ENCODE results near the gene RAD51B.

RAD51B gene

DNA sequence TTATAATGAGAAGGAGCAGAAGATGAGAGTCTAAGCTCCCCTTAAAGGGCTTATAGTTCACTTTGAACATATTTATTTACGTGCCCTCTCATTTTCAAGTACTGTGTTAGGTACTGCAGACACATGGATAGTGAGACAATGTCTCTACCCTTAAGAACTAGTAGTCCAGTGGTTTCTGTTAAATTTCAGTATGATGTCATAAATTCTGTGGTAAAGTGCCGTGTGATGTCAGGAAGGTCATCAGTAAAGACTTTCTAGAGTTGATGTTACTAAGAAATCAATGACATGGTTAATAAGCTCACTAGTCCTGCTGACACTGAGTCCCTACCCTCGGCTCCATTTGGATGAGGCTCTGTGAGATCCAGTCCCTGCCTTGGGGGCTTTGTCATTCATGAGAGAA is 497.7 kb downstream of the RAD51B start:
- Histone ChIP-seq H2AFZ (no peak overlapping the region), H3K4me1 (no peaks in the 10 kb centered on the region), H3K36me3 (ENCODE audit: control insufficient read depth, insufficient read depth, low read length) (no peaks in the 10 kb centered on the region), H3K9me3 (ENCODE audit: control insufficient read depth, low read length) (no peaks in the 10 kb centered on the region), H3K27me3 (ENCODE audit: control insufficient read depth, insufficient read depth, low read length) (no peaks in the 10 kb centered on the region), H3K4me2 (ENCODE audit: low read length) (no peak overlapping the region), H3K4me3 (ENCODE audit: low read depth, low read length) (no peak overlapping the region), H3K79me2 (no peaks in the 10 kb centered on the region), H3K27ac (no peak overlapping the region), H3K9ac (no peak overlapping the region)
- TF ChIP-seq, protein P1, sequence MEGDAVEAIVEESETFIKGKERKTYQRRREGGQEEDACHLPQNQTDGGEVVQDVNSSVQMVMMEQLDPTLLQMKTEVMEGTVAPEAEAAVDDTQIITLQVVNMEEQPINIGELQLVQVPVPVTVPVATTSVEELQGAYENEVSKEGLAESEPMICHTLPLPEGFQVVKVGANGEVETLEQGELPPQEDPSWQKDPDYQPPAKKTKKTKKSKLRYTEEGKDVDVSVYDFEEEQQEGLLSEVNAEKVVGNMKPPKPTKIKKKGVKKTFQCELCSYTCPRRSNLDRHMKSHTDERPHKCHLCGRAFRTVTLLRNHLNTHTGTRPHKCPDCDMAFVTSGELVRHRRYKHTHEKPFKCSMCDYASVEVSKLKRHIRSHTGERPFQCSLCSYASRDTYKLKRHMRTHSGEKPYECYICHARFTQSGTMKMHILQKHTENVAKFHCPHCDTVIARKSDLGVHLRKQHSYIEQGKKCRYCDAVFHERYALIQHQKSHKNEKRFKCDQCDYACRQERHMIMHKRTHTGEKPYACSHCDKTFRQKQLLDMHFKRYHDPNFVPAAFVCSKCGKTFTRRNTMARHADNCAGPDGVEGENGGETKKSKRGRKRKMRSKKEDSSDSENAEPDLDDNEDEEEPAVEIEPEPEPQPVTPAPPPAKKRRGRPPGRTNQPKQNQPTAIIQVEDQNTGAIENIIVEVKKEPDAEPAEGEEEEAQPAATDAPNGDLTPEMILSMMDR (IDR thresholded peaks at IDR 0.05), result no peak

DNA sequence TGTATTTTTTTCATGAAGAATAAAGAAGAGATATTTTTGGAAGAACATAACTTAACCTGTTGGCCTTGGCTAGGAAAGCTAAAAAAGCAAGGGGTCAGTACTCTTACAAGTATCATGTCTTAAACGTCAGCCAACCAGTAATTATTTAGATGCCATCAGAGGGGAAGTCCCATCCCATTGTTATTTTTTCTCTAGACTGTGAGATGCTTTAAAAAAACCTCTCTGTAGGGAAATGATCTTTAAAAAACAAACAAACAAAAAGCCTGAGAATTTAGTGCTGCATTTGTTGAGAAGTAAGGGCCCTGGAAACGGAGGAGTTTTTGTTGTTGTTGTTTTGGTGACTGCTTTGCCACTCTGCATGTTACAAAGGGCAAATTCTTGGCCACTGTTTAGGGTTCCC is 499.2 kb downstream of the RAD51B start:
- Histone ChIP-seq H3K27me3 (ENCODE audit: control insufficient read depth, insufficient read depth, low read length) (no peaks in the 10 kb centered on the region), H3K9ac (no peak overlapping the region), H2AFZ (no peak overlapping the region), H3K9me3 (ENCODE audit: control insufficient read depth, low read length) (no peaks in the 10 kb centered on the region), H3K4me1 (no peaks in the 10 kb centered on the region), H3K4me2 (ENCODE audit: low read length) (no peak overlapping the region), H3K79me2 (no peaks in the 10 kb centered on the region), H3K27ac (no peak overlapping the region), H3K4me3 (ENCODE audit: low read depth, low read length) (no peak overlapping the region), H3K36me3 (ENCODE audit: control insufficient read depth, insufficient read depth, low read length) (no peaks in the 10 kb centered on the region)
- TF ChIP-seq, protein P1 (IDR thresholded peaks at IDR 0.05), result no peak

DNA sequence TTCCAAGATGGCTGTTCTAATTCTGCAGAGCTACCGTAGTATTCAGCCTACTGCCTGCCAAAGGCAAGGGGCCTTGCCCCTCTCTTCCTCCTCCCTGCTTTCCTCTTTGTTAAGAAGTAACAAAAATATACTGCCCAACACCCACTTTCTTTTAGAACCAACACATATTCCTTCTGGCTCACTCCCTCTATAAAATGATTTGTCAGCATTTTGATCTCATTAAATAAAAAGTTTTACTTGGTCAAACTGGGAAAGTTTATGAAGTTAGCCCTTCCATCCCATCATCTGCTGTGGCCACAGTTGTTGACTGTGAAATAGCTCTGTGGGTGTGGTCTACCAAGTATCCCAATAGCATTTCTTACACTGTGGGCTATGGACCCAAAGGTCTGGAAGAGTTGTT is 500.9 kb downstream of the RAD51B start:
- Histone ChIP-seq H3K9ac (no peak overlapping the region), H2AFZ (no peak overlapping the region), H3K4me2 (ENCODE audit: low read length) (no peak overlapping the region), H3K9me3 (ENCODE audit: control insufficient read depth, low read length) (no peaks in the 10 kb centered on the region), H3K27ac (no peak overlapping the region), H3K4me1 (no peaks in the 10 kb centered on the region), H3K79me2 (no peaks in the 10 kb centered on the region), H3K4me3 (ENCODE audit: low read depth, low read length) (no peak overlapping the region), H3K36me3 (ENCODE audit: control insufficient read depth, insufficient read depth, low read length) (no peaks in the 10 kb centered on the region), H3K27me3 (ENCODE audit: control insufficient read depth, insufficient read depth, low read length) (no peaks in the 10 kb centered on the region)
- TF ChIP-seq, protein P1 (IDR thresholded peaks at IDR 0.05), result no peak

DNA sequence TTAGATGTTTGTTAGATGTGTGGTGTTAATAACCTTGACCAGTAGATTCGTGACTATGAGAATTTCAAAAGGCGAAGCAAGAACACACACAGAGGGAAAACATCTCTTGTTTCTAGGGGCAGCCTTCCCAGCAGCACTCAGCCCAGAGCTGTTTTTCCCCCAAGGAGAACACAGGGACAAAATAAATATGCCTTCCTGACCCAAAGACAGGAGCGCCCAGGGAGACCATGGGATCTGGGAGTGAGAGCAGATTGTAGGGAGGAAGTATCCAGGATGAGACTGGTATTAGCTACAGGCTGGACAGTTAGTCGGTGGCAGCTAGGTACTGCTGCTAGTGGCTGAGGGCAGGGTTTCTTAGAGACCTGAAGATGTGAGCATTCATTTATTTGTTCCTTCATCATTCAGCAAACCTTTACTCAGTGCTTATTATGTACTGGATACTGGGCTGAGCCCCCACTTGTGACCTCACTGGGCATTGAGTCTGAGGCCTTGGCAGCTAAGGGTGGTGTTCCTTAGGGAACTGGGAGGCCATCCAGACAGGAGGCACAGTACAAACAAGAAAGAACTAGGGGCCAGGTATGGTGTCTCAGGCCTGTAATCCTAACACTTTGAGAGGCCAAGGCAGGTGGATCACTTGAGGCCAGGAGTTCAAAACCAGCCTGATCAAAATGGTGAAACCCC is 503.5 kb downstream of the RAD51B start:
- no peak overlapping the region for H3K9ac ChIP-seq
- no peak overlapping the region for H3K4me3 ChIP-seq (ENCODE audit: low read depth, low read length)
- no peak overlapping the region for H3K4me2 ChIP-seq (ENCODE audit: low read length)
- no peaks in the 10 kb centered on the region for H3K36me3 ChIP-seq (ENCODE audit: control insufficient read depth, insufficient read depth, low read length)
- no peaks in the 10 kb centered on the region for H3K27me3 ChIP-seq (ENCODE audit: control insufficient read depth, insufficient read depth, low read length)
- no peaks in the 10 kb centered on the region for H3K79me2 ChIP-seq
- H3K4me1 ChIP-seq, result no peaks in the 10 kb centered on the region
- H2AFZ ChIP-seq, result no peak overlapping the region
- no peaks in the 10 kb centered on the region for H3K9me3 ChIP-seq (ENCODE audit: control insufficient read depth, low read length)
- TF ChIP-seq, protein P1 (IDR thresholded peaks at IDR 0.05), result no peak
- no peak overlapping the region for H3K27ac ChIP-seq

DNA sequence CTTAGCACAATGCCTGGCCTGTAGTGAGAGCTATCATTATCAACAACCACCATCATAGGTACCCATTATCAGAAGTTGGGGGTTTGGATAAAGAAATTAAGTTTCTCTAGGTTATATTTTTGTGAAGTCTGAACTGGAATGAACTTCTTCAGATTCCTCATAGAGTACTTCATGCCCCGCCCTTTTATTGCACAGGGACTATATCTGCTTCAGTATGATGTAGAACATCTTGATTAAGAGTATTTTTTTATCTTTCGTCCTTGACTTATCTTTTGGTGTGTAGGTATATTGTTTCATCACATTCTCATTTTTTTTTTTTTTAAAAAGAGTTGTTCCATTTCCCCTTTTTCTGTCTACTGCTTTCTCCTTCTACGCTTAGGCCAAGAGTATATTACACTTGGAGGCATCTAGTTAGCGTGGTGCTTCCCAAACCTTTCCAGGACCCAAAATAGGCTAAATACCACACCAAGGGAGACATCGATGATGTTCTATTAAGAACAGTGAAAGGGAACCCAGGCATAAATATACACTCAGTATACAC is 505.8 kb downstream of the RAD51B start:
- no peaks in the 10 kb centered on the region for H3K27me3 ChIP-seq (ENCODE audit: control insufficient read depth, insufficient read depth, low read length)

More for the DNA sequence above, 505.8 kb downstream of the RAD51B start:
- Histone ChIP-seq H3K4me2 (ENCODE audit: low read length) (no peak overlapping the region), H3K79me2 (no peaks in the 10 kb centered on the region), H3K36me3 (ENCODE audit: control insufficient read depth, insufficient read depth, low read length) (no peaks in the 10 kb centered on the region), H3K4me1 (no peaks in the 10 kb centered on the region), H3K4me3 (ENCODE audit: low read depth, low read length) (no peak overlapping the region), H3K9me3 (ENCODE audit: control insufficient read depth, low read length) (no peaks in the 10 kb centered on the region), H3K27ac (no peak overlapping the region), H3K9ac (no peak overlapping the region), H2AFZ (no peak overlapping the region)
- TF ChIP-seq, protein P1 (IDR thresholded peaks at IDR 0.05), result no peak

Data from parathyroid adenoma (tissue), 2 donors.